WTC11 (cell line): Measurements from ENCODE around the gene GRID2. TPM values are rescaled to one million over a fixed set of nuclear protein-coding genes. Genes with fewer than 3 reads are reported as not detected.

Source experiments
- ATAC-seq: fragments of 200-7000 bp; cut with Tn5 transposase; 2 replicates; pipeline ENCODE4 v1.10.0; 2021; ENCODE audit warnings: mild to moderate bottlenecking, moderate library complexity
- CTCF ChIA-PET: fragments of 300-600 bp; sonication (Branson Sonifier 250); formaldehyde crosslinking; loops from one replicate; lab custom pipeline; 2021; ENCODE audit warnings: antibody characterized with exemption; lab: Charles Lee
- POLR2A ChIA-PET: fragments of 350-600 bp; sonication (Branson Sonifier 250); formaldehyde crosslinking; loops from one replicate; lab custom pipeline; 2021; ENCODE audit warnings: antibody characterized with exemption; lab: Charles Lee
- DNase-seq: peaks from one replicate; pipeline ENCODE4 v3.0.0; 2021; ENCODE audit warnings: low spot score
- H3K27ac Mint-ChIP-seq: 2 replicates; pipeline ENCODE4 v1.8.0; 2021; ENCODE audit warnings: mixed read lengths
- H3K27me3 Mint-ChIP-seq: 2 replicates; pipeline ENCODE4 v1.8.0; 2021; ENCODE audit warnings: low read depth, mild to moderate bottlenecking, moderate library complexity, mixed read lengths
- H3K36me3 Mint-ChIP-seq: 2 replicates; pipeline ENCODE4 v1.8.0; 2021; ENCODE audit warnings: mixed read lengths
- H3K4me1 Mint-ChIP-seq: 2 replicates; pipeline ENCODE4 v1.8.0; 2022; ENCODE audit warnings: mixed read lengths
- H3K4me3 Mint-ChIP-seq: 2 replicates; pipeline ENCODE4 v1.8.0; 2021; ENCODE audit warnings: mild to moderate bottlenecking, moderate library complexity, mixed read lengths
- H3K9me3 Mint-ChIP-seq: 2 replicates; pipeline ENCODE4 v1.8.0; 2021; ENCODE audit warnings: mixed read lengths
- ATF1 ChIP-seq: sonication (generic); formaldehyde crosslinking; IDR thresholded peaks from 2 replicates; pipeline ENCODE4 v1.8.1; 2023; ENCODE audit warnings: mild to moderate bottlenecking, moderate library complexity, missing genetic modification reagents
- ATF6 ChIP-seq: sonication (generic); formaldehyde crosslinking; IDR thresholded peaks from 2 replicates; pipeline ENCODE4 v1.8.1; 2023; ENCODE audit warnings: mild to moderate bottlenecking, missing genetic modification reagents
- CDX4 ChIP-seq: fragments of 250-450 bp; sonication (Bioruptor Pico); IDR thresholded peaks from 2 replicates; pipeline ENCODE4 v1.9.0; 2021; ENCODE audit warnings: moderate library complexity, mild to moderate bottlenecking, inconsistent platforms, borderline replicate concordance
- CREB1 ChIP-seq: sonication (generic); formaldehyde crosslinking; IDR thresholded peaks from 2 replicates; pipeline ENCODE4 v1.8.0; 2023; ENCODE audit warnings: mild to moderate bottlenecking, missing genetic modification reagents
- E2F4 ChIP-seq: sonication (generic); formaldehyde crosslinking; IDR thresholded peaks from 2 replicates; pipeline ENCODE4 v1.8.1; 2022; ENCODE audit warnings: low read depth, mild to moderate bottlenecking, moderate library complexity, missing genetic modification reagents, borderline replicate concordance
- EMX1 ChIP-seq: fragments of 250-450 bp; sonication (Bioruptor Pico); IDR thresholded peaks from 2 replicates; pipeline ENCODE4 v1.8.0; 2021; ENCODE audit warnings: mild to moderate bottlenecking
- ERG ChIP-seq: fragments of 250-450 bp; sonication (Bioruptor Pico); IDR thresholded peaks from 2 replicates; pipeline ENCODE4 v1.8.0; 2021; ENCODE audit warnings: mild to moderate bottlenecking
- ESRRA ChIP-seq: sonication (generic); formaldehyde crosslinking; IDR thresholded peaks from 2 replicates; pipeline ENCODE4 v1.8.1; 2022; ENCODE audit warnings: mild to moderate bottlenecking, missing genetic modification reagents, borderline replicate concordance
- IRF1 ChIP-seq: sonication (generic); formaldehyde crosslinking; IDR thresholded peaks from 2 replicates; pipeline ENCODE4 v1.8.0; 2023; ENCODE audit warnings: missing genetic modification reagents
- IRF2 ChIP-seq: sonication (generic); formaldehyde crosslinking; IDR thresholded peaks from 2 replicates; pipeline ENCODE4 v1.8.0; 2022; ENCODE audit warnings: low read depth, missing genetic modification reagents, borderline replicate concordance
- MAX ChIP-seq: sonication (generic); formaldehyde crosslinking; IDR thresholded peaks from 2 replicates; pipeline ENCODE4 v1.8.0; 2022; ENCODE audit warnings: mild to moderate bottlenecking, missing genetic modification reagents
- MXD4 ChIP-seq: fragments of 250-450 bp; sonication (Bioruptor Pico); IDR thresholded peaks from 2 replicates; pipeline ENCODE4 v1.8.0; 2021; ENCODE audit warnings: mild to moderate bottlenecking, moderate library complexity, borderline replicate concordance
- MYBL2 ChIP-seq: sonication (generic); formaldehyde crosslinking; IDR thresholded peaks from 2 replicates; pipeline ENCODE4 v1.8.1; 2023; ENCODE audit warnings: mild to moderate bottlenecking, moderate library complexity, missing genetic modification reagents
- NFATC4 ChIP-seq: fragments of 250-450 bp; sonication (Bioruptor Pico); IDR thresholded peaks from 2 replicates; pipeline ENCODE4 v1.9.0; 2021; ENCODE audit warnings: mild to moderate bottlenecking
- NR1H2 ChIP-seq: sonication (generic); formaldehyde crosslinking; IDR thresholded peaks from 2 replicates; pipeline ENCODE4 v1.9.0; 2021; ENCODE audit warnings: mild to moderate bottlenecking, moderate library complexity, missing genetic modification reagents
- OVOL2 ChIP-seq: fragments of 250-450 bp; sonication (Bioruptor Pico); IDR thresholded peaks from 2 replicates; pipeline ENCODE4 v1.9.0; 2021; ENCODE audit warnings: mild to moderate bottlenecking, borderline replicate concordance
- PRRX2 ChIP-seq: fragments of 250-450 bp; sonication (Bioruptor Pico); IDR thresholded peaks from 2 replicates; pipeline ENCODE4 v1.8.0; 2021; ENCODE audit warnings: mild to moderate bottlenecking
- RELA ChIP-seq: sonication (generic); formaldehyde crosslinking; IDR thresholded peaks from 2 replicates; pipeline ENCODE4 v1.8.1; 2022; ENCODE audit warnings: missing genetic modification reagents, mild to moderate bottlenecking, borderline replicate concordance
- TEAD1 ChIP-seq: sonication (generic); formaldehyde crosslinking; IDR thresholded peaks from 2 replicates; pipeline ENCODE4 v1.8.0; 2022; ENCODE audit warnings: mild to moderate bottlenecking, missing genetic modification reagents
- ZMAT4 ChIP-seq: fragments of 250-450 bp; sonication (Bioruptor Pico); IDR thresholded peaks from 2 replicates; pipeline ENCODE4 v1.9.0; 2021; ENCODE audit warnings: mild to moderate bottlenecking
- ZNF232 ChIP-seq: sonication (generic); formaldehyde crosslinking; IDR thresholded peaks from 2 replicates; pipeline ENCODE4 v1.8.0; 2022; ENCODE audit warnings: mild to moderate bottlenecking, missing genetic modification reagents
- ZNF263 ChIP-seq: sonication (generic); formaldehyde crosslinking; IDR thresholded peaks from 2 replicates; pipeline ENCODE4 v1.8.1; 2022; ENCODE audit warnings: low read depth, mild to moderate bottlenecking, moderate library complexity, missing genetic modification reagents
- ZNF416 ChIP-seq: fragments of 250-450 bp; sonication (Bioruptor Pico); IDR thresholded peaks from 2 replicates; pipeline ENCODE4 v1.9.0; 2021; ENCODE audit warnings: mild to moderate bottlenecking, inconsistent platforms
- ZNF671 ChIP-seq: fragments of 250-450 bp; sonication (Bioruptor Pico); IDR thresholded peaks from 2 replicates; pipeline ENCODE4 v1.8.0; 2021; ENCODE audit warnings: mild to moderate bottlenecking
- total RNA-seq: library from RNA; stranded (reverse); gene quantifications from 3 replicates; pipeline ENCODE4 v1.2.3, GENCODE V29; 2021

The GRID2 gene
- total RNA-seq, 1 experiment from 2014 or later = 26.8 TPM

- TF ChIP-seq ZMAT4 (CRISPR knock-in tag) (peak; percentile 59; the same call in 1 of the 2 replicates), EMX1 (CRISPR knock-in tag) (peak; percentile 93), OVOL2 (no peak), RELA (no peak), IRF2 (no peak), ZNF263 (CRISPR knock-in tag) (no peak), PRRX2 (CRISPR knock-in tag) (peak; percentile 78), CDX4 (CRISPR knock-in tag) (no peak), CREB1 (no peak), MYBL2 (CRISPR knock-in tag) (no peak), IRF1 (CRISPR knock-in tag) (no peak), ESRRA (CRISPR knock-in tag) (no peak), MXD4 (CRISPR knock-in tag) (no peak), ATF1 (CRISPR knock-in tag) (no peak)
These were observed 41.4 kb upstream of the GRID2 start (continued) for GRCh38 chr4:92262371-92262770.

GRCh38 chr4:92263010-92263409, 40.8 kb upstream of the GRID2 start:
- peaks cover 84% of the 10 kb centered on the region for H3K36me3 Mint-ChIP-seq
- H3K9me3 Mint-ChIP-seq = peaks cover 18% of the 10 kb centered on the region
- POLR2A ChIA-PET = no interaction called here
- no peaks in the 10 kb centered on the region for H3K27me3 Mint-ChIP-seq
- no peak for DNase-seq
- ATAC-seq = no peak
- H3K4me1 Mint-ChIP-seq = peaks cover 21% of the 10 kb centered on the region
- no peak overlapping the region for H3K27ac Mint-ChIP-seq
- CTCF ChIA-PET = no interaction called here
- TF ChIP-seq ATF6 (CRISPR knock-in tag) (no peak), TEAD1 (CRISPR knock-in tag) (no peak), ZNF671 (CRISPR knock-in tag) (peak; percentile 19; the same call in 1 of the 2 replicates), NFATC4 (CRISPR knock-in tag) (no peak), NR1H2 (CRISPR knock-in tag) (no peak), ZNF232 (CRISPR knock-in tag) (no peak), MAX (no peak), ZNF416 (CRISPR knock-in tag) (0 out of 2 replicates have a peak, but pooled peaks have one; percentile 53), E2F4 (CRISPR knock-in tag) (no peak), ERG (0 out of 2 replicates have a peak, but pooled peaks have one; percentile 10)
- H3K4me3 Mint-ChIP-seq = no peak overlapping the region
